Colonic mucosa (tissue), 4 donors: ENCODE measurements around the gene USF1. TPM values are rescaled to one million over a fixed set of nuclear protein-coding genes. Genes with fewer than 3 reads are reported as not detected.

Experiments
- DNase-seq: peaks from one replicate; pipeline ENCODE4 v3.0.0-alpha.2; 2020
- H3K27ac ChIP-seq: fragments of 200-600 bp; one replicate; pipeline ENCODE4 v1.8.0; 2021
- H3K27me3 ChIP-seq: fragments of 200-600 bp; one replicate; pipeline ENCODE4 v1.8.0; 2021
- H3K36me3 ChIP-seq: fragments of 200-600 bp; one replicate; pipeline ENCODE4 v1.8.0; 2021
- H3K4me1 ChIP-seq: fragments of 200-600 bp; one replicate; pipeline ENCODE4 v1.8.0; 2021; ENCODE audit warnings: mild to moderate bottlenecking
- H3K4me3 ChIP-seq: fragments of 200-600 bp; one replicate; pipeline ENCODE4 v1.8.0; 2021
- H3K9ac ChIP-seq, 2 donors: one replicate each; pipeline ENCODE4 v1.7.0; 2013; ENCODE audit warnings: control low read depth in 2 of 2, low read depth in 2 of 2, low read length in 2 of 2
- H3K9me3 ChIP-seq: fragments of 200-600 bp; one replicate; pipeline ENCODE4 v1.8.0; 2021
- intact Hi-C: fragments of 100-400 bp; cut with DNase I; formaldehyde crosslinking; loops from one replicate; pipeline ENCODE4 v1.14.1; 2022
- total RNA-seq, 2 donors: library from RNA; stranded (reverse); fragmentation: NEBNext Ultra II Directional in 1 of 2; extraction: Animal tissue kit (Norgen Biotek cat#: 25700) in 1 of 2; gene quantifications; one replicate each; pipeline ENCODE4 v1.2.1, GENCODE V29; 2021
- TF ChIP-seq, protein P1 (sequence below): fragments of 200-600 bp; IDR thresholded peaks from one replicate; pipeline ENCODE4 v1.8.0; 2022; ENCODE audit warnings: antibody characterized with exemption, mild to moderate bottlenecking
- donor health status: healthy.
- donor health status: DM: no; HTN: no; CAD: no.
- donor health status: DM: no; HTN: no; CAD: no.

USF1 gene, protein sequence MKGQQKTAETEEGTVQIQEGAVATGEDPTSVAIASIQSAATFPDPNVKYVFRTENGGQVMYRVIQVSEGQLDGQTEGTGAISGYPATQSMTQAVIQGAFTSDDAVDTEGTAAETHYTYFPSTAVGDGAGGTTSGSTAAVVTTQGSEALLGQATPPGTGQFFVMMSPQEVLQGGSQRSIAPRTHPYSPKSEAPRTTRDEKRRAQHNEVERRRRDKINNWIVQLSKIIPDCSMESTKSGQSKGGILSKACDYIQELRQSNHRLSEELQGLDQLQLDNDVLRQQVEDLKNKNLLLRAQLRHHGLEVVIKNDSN
- total RNA-seq, result 10 to 100 TPM; 63.6 TPM

- peak; percentile 95 for DNase-seq
- Histone ChIP-seq H3K4me1 (no peaks in the 10 kb centered on the region), H3K9ac (peak within 1 kb of the TSS; percentile 92 to 97), H3K27ac (peak within 1 kb of the TSS; percentile 96), H3K27me3 (no peaks in the 10 kb centered on the region), H3K36me3 (no peaks in the 10 kb centered on the region), H3K9me3 (no peaks in the 10 kb centered on the region), H3K4me3 (peak within 1 kb of the TSS; percentile 83)
- TF ChIP-seq, protein P1, sequence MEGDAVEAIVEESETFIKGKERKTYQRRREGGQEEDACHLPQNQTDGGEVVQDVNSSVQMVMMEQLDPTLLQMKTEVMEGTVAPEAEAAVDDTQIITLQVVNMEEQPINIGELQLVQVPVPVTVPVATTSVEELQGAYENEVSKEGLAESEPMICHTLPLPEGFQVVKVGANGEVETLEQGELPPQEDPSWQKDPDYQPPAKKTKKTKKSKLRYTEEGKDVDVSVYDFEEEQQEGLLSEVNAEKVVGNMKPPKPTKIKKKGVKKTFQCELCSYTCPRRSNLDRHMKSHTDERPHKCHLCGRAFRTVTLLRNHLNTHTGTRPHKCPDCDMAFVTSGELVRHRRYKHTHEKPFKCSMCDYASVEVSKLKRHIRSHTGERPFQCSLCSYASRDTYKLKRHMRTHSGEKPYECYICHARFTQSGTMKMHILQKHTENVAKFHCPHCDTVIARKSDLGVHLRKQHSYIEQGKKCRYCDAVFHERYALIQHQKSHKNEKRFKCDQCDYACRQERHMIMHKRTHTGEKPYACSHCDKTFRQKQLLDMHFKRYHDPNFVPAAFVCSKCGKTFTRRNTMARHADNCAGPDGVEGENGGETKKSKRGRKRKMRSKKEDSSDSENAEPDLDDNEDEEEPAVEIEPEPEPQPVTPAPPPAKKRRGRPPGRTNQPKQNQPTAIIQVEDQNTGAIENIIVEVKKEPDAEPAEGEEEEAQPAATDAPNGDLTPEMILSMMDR, result no peak
- intact Hi-C loops, result loop anchor here (10.0 kb wide), 1 partner anchor 51 kb away; no protein-coding TSS in a partner anchor
Observed at GRCh38 chr1:161045736-161046604, at the start of gene USF1. TSS of gene USF1 (minus strand) at chr1:161045977. CDS start at chr1:161043275, 2,702 bp downstream.

- Histone ChIP-seq H3K9ac (no peak overlapping the region), H3K27me3 (no peaks in the 10 kb centered on the region), H3K4me1 (peaks cover 3% of the 10 kb centered on the region), H3K9me3 (no peaks in the 10 kb centered on the region), H3K27ac (no peak overlapping the region), H3K4me3 (no peak overlapping the region), H3K36me3 (no peaks in the 10 kb centered on the region)
- intact Hi-C loops, result loop anchor here (5.0 kb wide), 1 partner anchor 98 kb away; no protein-coding TSS in a partner anchor
- DNase-seq, result no peak
- TF ChIP-seq, protein P1, result no peak
Observed at GRCh38 chr1:161095230-161095629, 49.5 kb upstream of the USF1 start.

DNA sequence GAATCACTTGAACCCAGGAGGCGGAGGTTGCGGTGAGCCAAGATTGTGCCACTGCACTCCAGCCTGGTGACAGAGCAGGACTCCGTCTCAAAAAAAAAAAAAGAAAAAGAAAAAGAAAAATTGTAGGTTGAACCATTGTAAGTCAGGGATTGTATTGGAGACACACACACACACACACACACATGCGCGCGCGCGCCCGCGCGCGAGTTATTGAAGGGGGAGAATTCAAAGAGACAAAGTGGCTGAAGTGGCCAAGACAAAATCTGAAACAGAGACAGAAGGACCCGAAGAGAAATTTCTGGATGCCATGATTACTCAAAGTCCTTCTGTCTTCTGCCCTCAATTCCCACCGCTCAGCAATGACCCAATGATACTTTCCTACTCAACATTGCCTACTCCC, 48.7 kb upstream of the USF1 start:
- no peaks in the 10 kb centered on the region for H3K36me3 ChIP-seq
- peaks cover 3% of the 10 kb centered on the region for H3K4me1 ChIP-seq
- no peaks in the 10 kb centered on the region for H3K9me3 ChIP-seq
- TF ChIP-seq, protein P1, result no peak
- H3K27me3 ChIP-seq, result no peaks in the 10 kb centered on the region
- no peak for DNase-seq
- H3K9ac ChIP-seq, result no peak overlapping the region
- intact Hi-C loops, result no loop called here
- H3K4me3 ChIP-seq, result no peak overlapping the region
- H3K27ac ChIP-seq, result no peak overlapping the region

- H3K9ac ChIP-seq, result no peak overlapping the region
- intact Hi-C loops, result no loop called here
Observed at GRCh38 chr1:161092621-161093028, 46.8 kb upstream of the USF1 start.

More at GRCh38 chr1:161092621-161093028, 46.8 kb upstream of the USF1 start:
- Histone ChIP-seq H3K27ac (no peak overlapping the region), H3K9me3 (no peaks in the 10 kb centered on the region), H3K36me3 (no peaks in the 10 kb centered on the region), H3K4me1 (no peaks in the 10 kb centered on the region), H3K27me3 (no peaks in the 10 kb centered on the region), H3K4me3 (no peak overlapping the region)
- TF ChIP-seq, protein P1, result no peak
- DNase-seq, result no peak
